Keratinocyte (primary cell): Measurements from ENCODE around the gene ALKAL2.

ENCODE experiments used
- CTCF ChIP-seq, 3 experiments: IDR thresholded peaks in 1 of 3; conservative IDR thresholded peaks in 1 of 3; optimal IDR thresholded peaks in 1 of 3; 2 replicates in 2 of 3; 3 replicates in 1 of 3; pipeline versions ENCODE3 to v1.5.1; 2011; ENCODE audit warnings: low read length in 3 of 3, mild to moderate bottlenecking in 3 of 3, moderate library complexity in 2 of 3, control low read depth in 1 of 3, inconsistent platforms in 1 of 3; ENCODE audit not compliant: insufficient read depth in 2 of 3; ENCODE audit errors: extremely low read depth in 1 of 3
- EZH2 ChIP-seq: IDR thresholded peaks from one replicate; pipeline ENCODE4 v1.6.1; 2012; ENCODE audit warnings: inconsistent platforms, mild to moderate bottlenecking, low read length, moderate library complexity

DNA sequence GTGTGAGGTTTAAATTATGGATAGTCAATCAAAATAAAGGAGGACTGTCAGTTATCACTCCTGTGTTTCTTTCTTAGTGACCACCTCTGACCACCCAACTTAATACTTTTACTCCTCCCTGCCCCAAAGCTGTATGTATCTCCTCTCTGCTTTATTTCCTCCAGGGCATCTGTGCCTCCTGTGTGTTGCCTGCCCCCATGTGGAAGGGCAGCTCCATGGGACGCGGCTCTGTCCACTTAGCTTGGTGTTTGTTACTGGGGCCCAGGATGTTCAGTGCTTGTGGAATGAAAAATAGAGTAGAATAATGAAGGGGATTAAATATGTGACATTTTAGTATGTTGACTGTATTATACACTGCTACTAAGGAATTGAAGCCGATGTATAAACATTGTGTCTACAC, 13.4 kb downstream of the ALKAL2 start:
- TF ChIP-seq CTCF (optimal IDR thresholded peaks at IDR 0.05 in 1 of 3, IDR thresholded peaks at IDR 0.05 in 1 of 3, conservative IDR thresholded peaks at IDR 0.05 in 1 of 3; ENCODE audit: extremely low read depth in 1 of 3, insufficient read depth in 2 of 3, low read length in 3 of 3), result peak in 2 of 3 experiments; percentile 13 to 51
- no peak for TF ChIP-seq EZH2
